ENCODE measurements around the gene COQ6. TPM values are rescaled to one million over a fixed set of nuclear protein-coding genes. Genes with fewer than 3 reads are reported as not detected.

The COQ6 gene
- total RNA-seq (2021), result 12.0 and 15.4 TPM in 2 replicates
- long read RNA-seq, transcript COQ6-201 (12 exons, 2,118 nt), result major isoform, 69 of 102 reads
- long read RNA-seq, partial matches to known transcripts, result 1 of 102 reads
- long read RNA-seq, other reads (novel, unspliced or antisense), result 28 of 102 reads

DNA sequence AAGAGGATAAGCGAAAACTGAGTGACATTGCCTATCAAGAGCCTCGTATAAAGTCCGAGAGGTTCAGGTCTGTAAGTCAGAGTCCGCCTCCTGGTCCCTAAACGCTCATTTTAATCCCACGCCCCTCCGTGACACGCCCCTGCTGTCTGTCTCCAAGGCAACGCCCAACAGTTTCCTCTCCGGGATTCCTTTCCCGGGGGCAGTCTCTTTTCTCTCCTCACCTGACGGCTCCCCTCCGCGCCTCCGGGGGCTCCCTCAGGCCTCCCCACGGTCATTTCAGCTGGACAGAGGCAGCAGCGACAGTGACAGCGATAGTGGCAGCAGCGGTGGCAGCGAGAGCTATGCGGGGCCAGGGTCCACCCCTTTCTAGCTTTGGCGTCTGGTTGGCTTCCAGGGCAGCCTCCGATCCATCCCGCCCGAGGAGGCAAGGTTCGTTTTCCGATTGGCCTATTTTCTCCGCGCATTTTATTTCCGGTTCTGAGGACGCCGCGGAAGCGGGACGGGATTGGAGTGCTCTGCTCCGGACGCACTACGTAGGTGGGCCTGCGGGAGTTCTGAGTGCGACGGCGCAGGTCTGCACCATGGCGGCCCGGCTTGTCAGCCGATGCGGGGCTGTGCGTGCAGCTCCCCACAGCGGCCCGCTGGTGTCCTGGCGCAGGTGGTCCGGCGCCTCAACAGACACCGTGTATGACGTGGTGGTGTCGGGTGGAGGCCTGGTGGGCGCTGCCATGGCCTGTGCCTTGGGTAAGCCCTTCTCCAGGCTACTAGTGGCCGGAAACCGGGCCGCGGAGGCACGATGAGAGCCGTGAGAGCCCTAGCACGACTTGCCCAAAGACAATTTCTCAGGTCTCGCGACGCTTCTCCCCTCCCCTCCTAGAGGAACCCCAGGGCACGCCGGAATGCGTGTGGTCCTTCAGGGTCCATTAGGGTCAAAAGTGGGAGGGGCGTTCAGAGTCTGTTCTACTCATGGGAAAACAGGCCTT is at the start of gene COQ6, which contains the start of gene FAM161B:
COQ6 (plus strand) TSS at position 551 of the 983 bp plus-strand sequence; CDS start at position 582, 31 bp downstream.
FAM161B (minus strand) TSS at position 343 of the 983 bp plus-strand sequence; CDS start at position 275, 68 bp downstream.
- H3K4me3 Mint-ChIP-seq, result peak within 1 kb of the TSS; percentile 88 to 93
- DNase-seq, result peak; percentile 97
- H3T11ph ChIP-seq (ENCODE audit: low read length), result no peak within 1 kb of the TSS
- H3K14ac ChIP-seq (ENCODE audit: insufficient read depth, low read length), result peak within 1 kb of the TSS; percentile 77
- no peak within 1 kb of the TSS for H2BK12ac ChIP-seq (ENCODE audit: insufficient read length, low read depth, low read length)
- H3K9ac ChIP-seq (ENCODE audit: extremely low read depth, insufficient read length, low read length), result peak within 1 kb of the TSS; percentile 11
- H2BK120ac ChIP-seq (ENCODE audit: low read depth, low read length, poor library complexity, severe bottlenecking), result no peak within 1 kb of the TSS
- H3K27ac ChIP-seq (ENCODE audit: insufficient read length, low read depth, low read length), result no peak within 1 kb of the TSS
- no peak within 1 kb of the TSS for H2AK5ac ChIP-seq (ENCODE audit: insufficient read length, low read length)
- no peaks in the 10 kb centered on the region for H3K23me2 ChIP-seq (ENCODE audit: insufficient read length, low read depth, low read length, poor library complexity, severe bottlenecking)
- WGBS (ENCODE audit: extremely low coverage, insufficient read length, low lambda C conversion rate), result no CpG with 5 or more reads among the region's 70 CpGs
- peaks cover 17% of the 10 kb centered on the region for H3K27me3 Mint-ChIP-seq (ENCODE audit: low read depth)
- H3K27ac Mint-ChIP-seq, result peak within 1 kb of the TSS; percentile 80 to 97 (median 92)
- no peaks in the 10 kb centered on the region for H4K20me1 ChIP-seq (ENCODE audit: control insufficient read depth, insufficient read depth, insufficient read length)
- no peak within 1 kb of the TSS for H4K91ac ChIP-seq (ENCODE audit: insufficient read length, low read depth, low read length)
- no peak within 1 kb of the TSS for H2BK5ac ChIP-seq (ENCODE audit: insufficient read length, low read length)
- H3K23ac ChIP-seq (ENCODE audit: insufficient read length, low read depth, low read length), result no peak within 1 kb of the TSS
- no peak within 1 kb of the TSS for H2BK15ac ChIP-seq (ENCODE audit: low read depth, low read length)
- peak within 1 kb of the TSS; percentile 34 for H3K4me2 ChIP-seq (ENCODE audit: insufficient read depth, insufficient read length, low read length)
- no peak within 1 kb of the TSS for H4K8ac ChIP-seq (replicated peaks; ENCODE audit: insufficient read length, low read depth, low read length)
- H3K18ac ChIP-seq (ENCODE audit: insufficient read length, low read depth, low read length), result peak within 1 kb of the TSS; percentile 81
- H2BK20ac ChIP-seq (ENCODE audit: low read depth, low read length, poor library complexity, severe bottlenecking), result no peak within 1 kb of the TSS
- H3K9me3 Mint-ChIP-seq, result no peaks in the 10 kb centered on the region
- no peaks in the 10 kb centered on the region for H3K79me2 ChIP-seq (ENCODE audit: insufficient read depth, low read length)
- no peaks in the 10 kb centered on the region for H3K27me3 ChIP-seq (ENCODE audit: insufficient read depth, low read length)
- H3K4ac ChIP-seq (ENCODE audit: low read depth, low read length), result no peak within 1 kb of the TSS
- H3K4me1 Mint-ChIP-seq, result peaks cover 5 to 10% of the 10 kb centered on the region in 2 experiments; a peak in 3 of 4 replicates
- H3K56ac ChIP-seq (ENCODE audit: insufficient read length, low read depth, low read length), result no peak within 1 kb of the TSS
- H2AFZ ChIP-seq (ENCODE audit: low read length), result peak within 1 kb of the TSS; percentile 79
- H3K79me1 ChIP-seq (ENCODE audit: insufficient read depth, low read depth, low read length, poor library complexity, severe bottlenecking), result no peaks in the 10 kb centered on the region
- no peaks in the 10 kb centered on the region for H3K4me1 ChIP-seq (ENCODE audit: insufficient read depth, low read length)
- no peak within 1 kb of the TSS for H4K5ac ChIP-seq (ENCODE audit: insufficient read length, low read depth, low read length)
- H3K36me3 Mint-ChIP-seq (ENCODE audit: insufficient read depth in 1 of 3, low read depth in 3 of 3), result peaks cover 4 to 12% (median 11%) of the 10 kb centered on the region in 3 experiments; a peak in 5 of 7 replicates
- no peaks in the 10 kb centered on the region for H3K9me3 ChIP-seq (ENCODE audit: control insufficient read depth, low read depth, low read length)
- TF ChIP-seq, protein P1, sequence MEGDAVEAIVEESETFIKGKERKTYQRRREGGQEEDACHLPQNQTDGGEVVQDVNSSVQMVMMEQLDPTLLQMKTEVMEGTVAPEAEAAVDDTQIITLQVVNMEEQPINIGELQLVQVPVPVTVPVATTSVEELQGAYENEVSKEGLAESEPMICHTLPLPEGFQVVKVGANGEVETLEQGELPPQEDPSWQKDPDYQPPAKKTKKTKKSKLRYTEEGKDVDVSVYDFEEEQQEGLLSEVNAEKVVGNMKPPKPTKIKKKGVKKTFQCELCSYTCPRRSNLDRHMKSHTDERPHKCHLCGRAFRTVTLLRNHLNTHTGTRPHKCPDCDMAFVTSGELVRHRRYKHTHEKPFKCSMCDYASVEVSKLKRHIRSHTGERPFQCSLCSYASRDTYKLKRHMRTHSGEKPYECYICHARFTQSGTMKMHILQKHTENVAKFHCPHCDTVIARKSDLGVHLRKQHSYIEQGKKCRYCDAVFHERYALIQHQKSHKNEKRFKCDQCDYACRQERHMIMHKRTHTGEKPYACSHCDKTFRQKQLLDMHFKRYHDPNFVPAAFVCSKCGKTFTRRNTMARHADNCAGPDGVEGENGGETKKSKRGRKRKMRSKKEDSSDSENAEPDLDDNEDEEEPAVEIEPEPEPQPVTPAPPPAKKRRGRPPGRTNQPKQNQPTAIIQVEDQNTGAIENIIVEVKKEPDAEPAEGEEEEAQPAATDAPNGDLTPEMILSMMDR (conservative IDR thresholded peaks at IDR 0.05), result no peak
